Hematopoietic multipotent progenitor cell treated with erythropoietin and hydrocortisone succinate and interleukin-3 and kit ligand, for 4 days (in vitro differentiated cells): ENCODE measurements around the gene FNBP1.
"Not testable (repeated sequence)": the region's sequence is repeated elsewhere in the genome, so short reads cannot be mapped to it uniquely, and the experiment has no call there.

Experiments
- DNase-seq: peaks from one replicate; pipeline ENCODE4 v3.0.0-alpha.2; 2015

Gene FNBP1

GRCh38 chr9:129989740-129990139 lies 53.2 kb downstream of the FNBP1 start:
- no peak for DNase-seq

- DNase-seq = no peak
Measured at GRCh38 chr9:129989362-129989708, 53.7 kb downstream of the FNBP1 start.

- no peak for DNase-seq
Measured at GRCh38 chr9:129988607-129989361, 54.2 kb downstream of the FNBP1 start.

DNA sequence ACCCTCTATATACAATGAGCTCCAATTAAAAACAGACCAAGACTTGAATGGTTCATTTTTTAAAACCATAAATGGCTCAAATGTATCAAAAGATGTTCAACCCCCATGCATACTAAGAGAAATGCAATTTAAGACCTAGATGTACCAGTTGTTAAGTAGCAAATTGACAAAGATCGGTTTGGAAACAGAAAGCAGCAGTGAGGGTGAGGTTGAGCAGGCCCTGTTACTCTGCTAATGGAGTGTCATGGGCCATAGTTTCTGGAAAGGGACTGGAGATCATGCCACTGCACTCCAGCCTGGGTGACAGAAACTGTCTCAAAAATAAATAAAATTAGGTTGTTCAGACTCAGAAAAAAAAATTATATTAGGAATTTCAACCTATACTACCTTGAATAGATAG lies 55.0 kb downstream of the FNBP1 start:
- DNase-seq = no peak

DNA sequence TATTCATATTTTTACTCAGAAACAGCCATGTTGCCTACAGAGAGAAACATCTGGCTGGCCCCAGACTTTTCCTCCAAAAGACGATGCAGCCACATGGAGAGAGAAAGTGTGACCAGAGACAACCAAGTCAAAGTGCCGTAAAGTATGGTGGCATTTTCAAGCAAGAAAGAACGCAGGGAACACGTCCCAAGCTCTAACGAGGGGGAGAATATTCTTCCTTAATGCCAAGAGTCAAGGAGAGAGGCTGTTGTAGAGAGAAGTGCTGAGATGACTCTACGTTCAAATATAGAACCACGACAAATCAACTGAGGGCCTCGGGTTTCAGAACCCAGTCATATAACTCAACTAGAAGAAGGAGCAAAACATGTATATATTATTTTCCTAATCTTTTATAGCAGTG lies 55.9 kb downstream of the FNBP1 start:
- no peak for DNase-seq

- DNase-seq = not testable (repeated sequence)
Measured at GRCh38 chr9:129984589-129984988, 58.4 kb downstream of the FNBP1 start.

GRCh38 chr9:129983891-129984290 lies 59.1 kb downstream of the FNBP1 start:
- DNase-seq = no peak

DNA sequence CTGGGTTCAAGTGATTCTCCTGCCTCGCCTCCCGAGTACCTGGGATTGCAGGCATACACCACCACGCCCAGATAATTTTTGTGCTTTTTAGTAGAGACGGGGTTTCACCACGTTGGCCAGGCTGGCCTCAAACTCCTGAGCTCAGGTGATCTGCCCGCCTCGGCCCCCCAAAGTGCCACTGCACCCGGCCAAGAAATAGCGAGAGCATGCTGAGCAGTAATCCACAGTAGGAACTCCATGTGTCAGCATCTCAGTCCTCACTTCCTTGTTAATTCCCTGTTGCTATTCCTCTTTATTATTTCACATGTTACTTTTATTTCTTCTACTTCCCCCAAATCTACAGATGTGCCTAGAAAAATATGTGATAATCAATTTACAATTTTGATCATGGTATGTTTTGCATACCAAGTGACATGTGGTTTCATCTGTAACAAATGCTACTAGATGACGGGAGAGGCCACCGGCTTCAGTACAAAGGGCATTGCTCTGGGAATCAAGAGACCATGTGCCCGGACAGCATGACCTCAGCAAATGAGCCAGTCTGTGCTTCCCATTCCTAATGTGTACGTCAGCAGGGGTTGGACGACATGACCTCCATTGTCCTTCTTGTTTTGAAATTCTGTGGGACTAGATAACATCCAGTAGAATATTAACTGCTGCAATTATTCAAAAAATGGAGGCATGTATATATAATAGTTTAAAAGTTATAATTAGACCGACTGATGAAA lies 61.6 kb downstream of the FNBP1 start:
- DNase-seq = no peak

DNA sequence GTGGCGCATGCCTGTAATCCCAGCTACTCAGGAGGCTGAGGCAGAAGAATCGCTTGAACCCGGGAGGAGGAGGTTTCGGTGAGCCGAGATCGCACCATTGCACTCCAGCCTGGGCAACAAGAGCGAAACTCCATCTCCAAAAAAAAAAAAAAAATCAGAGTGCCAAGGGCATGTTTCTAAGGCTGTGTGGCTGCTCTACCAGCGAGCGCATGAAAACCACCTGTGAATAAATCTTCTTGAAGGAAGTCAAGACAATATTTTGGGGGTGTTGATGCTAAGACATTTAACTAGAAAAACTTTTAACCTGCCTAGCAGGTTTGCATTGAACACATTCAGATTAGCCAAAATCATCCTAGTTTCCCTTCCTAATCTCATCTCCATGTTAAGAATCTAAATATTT lies 62.8 kb downstream of the FNBP1 start:
- DNase-seq = not testable (repeated sequence)

DNA sequence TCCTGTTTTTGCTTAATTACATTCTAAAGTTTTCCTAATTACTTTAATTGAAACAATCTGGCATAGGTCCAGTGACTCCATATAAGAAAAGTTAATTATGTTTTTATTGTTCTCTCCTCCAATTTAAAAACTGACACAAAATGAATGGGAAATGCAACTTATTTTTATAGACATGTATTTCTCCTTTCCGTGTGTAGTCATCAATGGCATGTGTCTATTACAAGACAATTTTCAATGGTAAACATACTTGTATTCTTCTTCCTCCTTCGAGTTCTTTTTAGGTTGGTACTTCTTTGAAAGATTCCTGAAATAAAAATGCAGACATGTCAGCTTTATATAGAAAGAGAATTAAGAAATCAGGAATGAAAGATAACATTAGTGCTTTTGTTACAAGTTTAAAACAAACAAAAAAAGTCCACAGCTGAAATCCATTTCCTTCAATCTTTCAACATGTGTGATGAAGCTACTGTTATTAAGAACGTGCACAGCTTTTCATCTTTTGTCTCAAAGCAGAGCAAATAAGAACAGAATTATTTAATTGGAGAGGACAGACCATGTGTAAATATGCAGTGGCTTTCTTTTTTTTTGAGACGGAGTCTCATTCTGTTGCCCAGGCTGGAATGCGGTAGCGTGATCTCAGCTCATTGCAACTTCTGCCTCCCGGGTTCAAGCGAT lies 63.8 kb downstream of the FNBP1 start:
- DNase-seq = no peak

GRCh38 chr9:129972816-129973215 lies 70.2 kb downstream of the FNBP1 start:
- DNase-seq = no peak

DNA sequence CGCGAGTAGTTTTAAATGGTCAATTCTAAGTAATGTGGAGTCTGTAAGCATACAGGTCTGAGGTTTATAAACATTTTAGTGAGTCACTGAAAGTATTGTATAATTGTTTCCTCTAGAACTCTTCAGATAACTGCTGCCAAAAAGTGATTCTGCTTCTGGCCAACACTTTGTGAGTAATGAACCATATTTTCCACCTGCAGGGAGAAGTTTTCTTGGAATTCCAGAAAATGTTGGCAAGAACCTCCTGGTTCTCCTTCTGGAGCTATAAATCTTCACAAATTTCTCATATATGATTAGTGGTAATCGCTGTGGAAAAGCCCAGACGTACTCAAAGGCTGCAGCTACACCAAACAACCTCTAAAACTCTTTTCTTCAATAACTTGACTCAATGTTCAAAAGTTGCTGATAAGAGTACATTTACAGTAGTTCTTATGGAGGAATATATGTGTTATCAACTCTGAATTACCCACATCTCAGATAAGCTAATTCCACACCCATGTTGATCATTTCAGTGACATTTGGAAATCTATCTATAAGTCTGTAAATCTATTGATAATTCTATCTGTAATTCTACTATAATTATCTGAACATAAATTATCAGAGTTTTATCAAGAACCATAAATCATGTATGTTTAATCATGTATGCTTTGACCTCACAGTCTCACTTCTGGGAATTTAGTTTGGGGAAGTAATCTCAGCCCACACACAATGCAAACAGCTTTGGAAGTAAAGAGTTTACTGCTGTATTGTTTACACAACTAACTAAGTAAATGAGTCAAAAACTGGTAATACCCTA lies 74.1 kb downstream of the FNBP1 start:
- peak; percentile 39 for DNase-seq

- no peak for DNase-seq
Measured at GRCh38 chr9:129964901-129965734, 77.9 kb downstream of the FNBP1 start.

- DNase-seq = peak; percentile 84
Measured at GRCh38 chr9:129962889-129963703, 79.9 kb downstream of the FNBP1 start.

- no peak for DNase-seq
Measured at GRCh38 chr9:129962451-129962864, 80.5 kb downstream of the FNBP1 start.

DNA sequence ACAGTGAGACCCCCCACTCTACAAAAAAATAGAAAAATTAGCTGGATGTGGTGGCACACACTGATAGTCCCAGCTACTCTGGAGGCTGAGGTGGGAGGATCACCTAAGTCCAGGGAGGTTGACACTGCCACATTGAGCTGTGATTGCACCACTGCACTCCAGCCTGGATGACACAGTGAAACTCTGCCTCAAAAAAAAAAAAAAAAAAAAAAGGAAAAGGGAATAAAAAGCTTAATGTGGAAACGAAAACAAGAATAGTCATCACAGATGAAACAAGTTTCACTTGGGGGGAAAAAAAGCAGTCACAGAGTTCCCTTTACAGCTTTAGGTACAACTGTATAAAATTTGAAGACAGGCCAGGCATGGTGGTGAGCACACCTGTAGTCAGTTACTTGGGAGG lies 84.2 kb downstream of the FNBP1 start:
- DNase-seq = no peak

DNA sequence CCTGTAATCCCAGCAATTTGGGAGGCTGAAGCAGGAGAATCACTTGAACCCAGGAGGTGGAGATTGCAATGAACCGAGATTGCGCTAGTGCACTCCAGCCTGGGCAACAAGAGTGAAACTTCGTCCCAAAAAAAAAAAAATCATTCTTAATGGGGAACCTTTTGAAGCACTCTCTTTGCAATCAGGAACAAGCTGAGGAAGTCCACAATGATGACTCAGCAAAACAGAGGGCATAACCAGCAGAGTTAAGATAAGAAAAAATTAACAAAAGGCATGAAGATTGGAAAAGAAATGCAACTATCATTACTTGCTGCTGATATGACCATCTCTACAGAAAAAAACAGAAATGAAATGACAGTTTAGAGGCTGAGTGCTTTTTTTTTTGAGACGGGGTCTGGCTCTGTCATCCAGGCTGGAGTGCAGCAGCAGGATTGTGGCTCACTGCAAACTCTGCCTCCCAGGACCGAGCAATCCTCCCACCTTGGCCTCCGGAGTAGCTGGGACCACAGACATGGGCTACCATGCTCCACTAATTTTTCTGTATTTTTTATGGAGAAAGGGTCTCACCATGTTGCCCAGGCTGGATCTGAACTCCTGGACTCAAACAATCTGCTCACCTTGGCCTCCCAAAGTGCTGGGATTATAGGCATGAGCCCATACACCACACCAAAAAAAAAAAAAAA lies 88.0 kb downstream of the FNBP1 start:
- DNase-seq = peak; percentile 95

DNA sequence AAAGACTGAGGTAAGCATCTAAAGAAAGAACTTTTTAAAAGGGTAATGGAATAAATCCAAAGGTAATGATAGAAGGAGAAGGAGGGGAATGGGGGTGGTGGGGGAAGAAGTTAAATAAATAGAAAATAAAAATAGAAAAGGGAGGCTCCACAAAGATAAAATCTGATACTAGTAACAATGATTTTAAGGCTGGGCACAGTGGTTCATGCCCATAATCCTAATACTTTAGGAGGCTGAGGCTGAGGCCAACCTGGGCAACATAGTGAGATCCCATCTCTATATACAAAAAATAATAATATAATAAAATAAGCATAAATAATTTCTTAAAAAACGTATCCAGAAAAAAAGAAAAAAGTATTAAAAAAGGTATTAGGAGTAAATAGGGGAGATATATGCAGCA lies 89.3 kb downstream of the FNBP1 start:
- no peak for DNase-seq

GRCh38 chr9:129952337-129952736 lies 90.7 kb downstream of the FNBP1 start:
- no peak for DNase-seq

DNA sequence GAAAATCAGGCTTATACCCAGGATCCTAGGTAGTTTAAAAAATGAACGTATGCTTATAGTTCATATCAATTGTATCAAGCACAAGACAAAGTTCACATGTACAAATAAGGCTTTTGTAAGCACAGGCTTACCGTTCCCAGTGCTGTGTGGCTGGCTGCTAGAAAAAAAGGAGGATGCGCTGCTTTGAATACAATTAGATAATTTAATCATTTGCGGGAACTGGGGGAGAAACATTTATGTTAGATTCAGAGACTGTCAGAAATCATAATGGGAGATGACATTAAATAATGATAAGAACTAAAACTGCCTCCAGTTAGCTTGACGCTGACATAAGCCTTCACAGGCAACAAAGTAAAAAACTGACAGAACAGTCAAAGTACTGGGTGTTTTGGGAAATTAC lies 93.2 kb downstream of the FNBP1 start:
- DNase-seq = no peak

DNA sequence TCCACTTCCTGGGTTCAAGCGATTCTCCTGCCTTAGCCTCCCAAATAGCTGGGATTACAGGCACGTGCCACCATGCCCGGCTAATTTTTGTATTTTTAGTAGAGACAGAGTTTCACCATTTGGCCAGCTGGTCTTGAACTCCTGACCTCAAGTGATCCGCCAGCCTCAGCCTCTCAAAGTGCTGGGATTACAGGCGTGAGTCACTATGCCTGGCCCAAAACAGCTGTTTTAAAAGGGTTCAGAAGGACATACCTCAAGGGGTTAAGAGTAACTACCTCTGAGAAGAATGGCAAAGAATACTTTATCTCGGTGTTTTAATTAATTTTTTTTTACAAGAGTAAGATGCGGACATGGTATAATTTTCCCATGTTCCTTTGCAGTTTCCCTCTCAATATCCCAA lies 94.4 kb downstream of the FNBP1 start:
- DNase-seq = not testable (repeated sequence)
